Central memory CD8-positive, alpha-beta T cell (primary cell): Measurements from ENCODE around the gene HHEX.

Experiments used
- ATAC-seq: fragments of 150-1000 bp; cut with Tn5 transposase; replicated peaks from 2 replicates; pipeline ENCODE4 v1.10.0; 2022; ENCODE audit warnings: mild to moderate bottlenecking, moderate FRiP score, moderate number of reproducible peaks; ENCODE audit not compliant: poor library complexity, severe bottlenecking; ENCODE audit errors: extremely low read depth
- DNase-seq, 2 donors: peaks; one replicate each; pipeline ENCODE4 v3.0.0; 2021; ENCODE audit warnings: low spot score in 2 of 2
- H3K27ac Mint-ChIP-seq: one replicate; pipeline ENCODE4 v1.8.0; 2022; ENCODE audit warnings: low read depth, mild to moderate bottlenecking, moderate library complexity, mixed read lengths
- H3K27me3 Mint-ChIP-seq: one replicate; pipeline ENCODE4 v1.8.0; 2022; ENCODE audit warnings: mixed read lengths
- H3K36me3 Mint-ChIP-seq: one replicate; pipeline ENCODE4 v1.8.0; 2022; ENCODE audit warnings: mild to moderate bottlenecking, moderate library complexity, mixed read lengths; ENCODE audit not compliant: insufficient read depth
- H3K4me1 Mint-ChIP-seq: one replicate; pipeline ENCODE4 v1.8.0; 2022; ENCODE audit warnings: mixed read lengths
- H3K4me3 Mint-ChIP-seq: one replicate; pipeline ENCODE4 v1.8.0; 2022; ENCODE audit warnings: mild to moderate bottlenecking, moderate library complexity, mixed read lengths
- H3K9me3 Mint-ChIP-seq: one replicate; pipeline ENCODE4 v1.8.0; 2022; ENCODE audit warnings: mixed read lengths

HHEX gene

DNA sequence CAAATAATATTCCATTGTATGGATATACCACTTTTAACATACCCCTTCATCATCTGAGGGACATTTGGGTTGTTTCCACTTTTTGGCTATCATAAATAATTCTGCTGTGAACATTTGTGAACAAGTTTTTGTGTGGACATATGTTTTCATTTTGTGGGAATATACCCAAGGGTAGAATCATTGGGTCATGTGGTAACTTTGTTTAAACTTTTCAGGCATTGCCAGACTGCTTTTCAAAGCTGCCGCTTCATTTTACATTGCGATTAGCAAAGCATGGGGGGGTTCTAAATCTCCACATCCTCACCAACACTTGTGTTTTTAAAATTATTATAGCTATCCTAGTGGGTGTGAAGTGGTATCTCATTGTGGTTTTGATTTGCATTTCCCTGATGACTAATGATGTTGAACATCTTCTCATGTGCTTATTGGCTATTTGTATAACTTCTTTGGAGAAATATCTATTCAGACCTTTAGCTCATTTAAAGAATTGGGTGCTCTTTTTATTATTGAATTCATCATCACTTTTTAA is 8.4 kb upstream of the HHEX start:
- no peak overlapping the region for H3K27ac Mint-ChIP-seq
- H3K27me3 Mint-ChIP-seq = peaks cover 12% of the 10 kb centered on the region
- H3K4me1 Mint-ChIP-seq = no peaks in the 10 kb centered on the region

DNA sequence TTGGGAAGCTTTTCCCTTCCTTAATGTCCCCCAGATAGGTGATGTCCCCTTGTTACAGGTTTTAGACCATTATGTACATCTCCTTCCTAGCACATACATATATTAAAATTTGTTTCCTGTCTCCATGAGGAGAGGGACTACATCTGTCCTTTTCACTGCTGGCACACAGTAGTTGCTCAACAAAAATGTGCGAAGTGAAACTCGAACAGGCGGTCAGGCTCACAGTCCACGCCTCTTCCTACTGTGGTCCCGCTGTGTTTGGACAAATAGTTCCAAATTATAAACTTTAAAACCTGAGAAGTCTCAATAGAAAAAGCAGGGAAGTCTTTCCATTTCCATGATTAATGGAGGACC is 1.2 kb upstream of the HHEX start:
- DNase-seq = no peak
- peak overlapping the region; percentile 68 for H3K4me3 Mint-ChIP-seq
- no peak for ATAC-seq
- H3K27ac Mint-ChIP-seq = peak overlapping the region; percentile 32
- peaks cover 16% of the 10 kb centered on the region for H3K4me1 Mint-ChIP-seq
- H3K9me3 Mint-ChIP-seq = peaks cover 5% of the 10 kb centered on the region
- H3K36me3 Mint-ChIP-seq = no peaks in the 10 kb centered on the region
- H3K27me3 Mint-ChIP-seq = peaks cover 42% of the 10 kb centered on the region

More for the DNA sequence above, 8.4 kb upstream of the HHEX start:
- Mint-ChIP-seq H3K9me3 (peaks cover 5% of the 10 kb centered on the region), H3K4me3 (no peak overlapping the region), H3K36me3 (no peaks in the 10 kb centered on the region)
- DNase-seq (no peak), ATAC-seq (no peak)

DNA sequence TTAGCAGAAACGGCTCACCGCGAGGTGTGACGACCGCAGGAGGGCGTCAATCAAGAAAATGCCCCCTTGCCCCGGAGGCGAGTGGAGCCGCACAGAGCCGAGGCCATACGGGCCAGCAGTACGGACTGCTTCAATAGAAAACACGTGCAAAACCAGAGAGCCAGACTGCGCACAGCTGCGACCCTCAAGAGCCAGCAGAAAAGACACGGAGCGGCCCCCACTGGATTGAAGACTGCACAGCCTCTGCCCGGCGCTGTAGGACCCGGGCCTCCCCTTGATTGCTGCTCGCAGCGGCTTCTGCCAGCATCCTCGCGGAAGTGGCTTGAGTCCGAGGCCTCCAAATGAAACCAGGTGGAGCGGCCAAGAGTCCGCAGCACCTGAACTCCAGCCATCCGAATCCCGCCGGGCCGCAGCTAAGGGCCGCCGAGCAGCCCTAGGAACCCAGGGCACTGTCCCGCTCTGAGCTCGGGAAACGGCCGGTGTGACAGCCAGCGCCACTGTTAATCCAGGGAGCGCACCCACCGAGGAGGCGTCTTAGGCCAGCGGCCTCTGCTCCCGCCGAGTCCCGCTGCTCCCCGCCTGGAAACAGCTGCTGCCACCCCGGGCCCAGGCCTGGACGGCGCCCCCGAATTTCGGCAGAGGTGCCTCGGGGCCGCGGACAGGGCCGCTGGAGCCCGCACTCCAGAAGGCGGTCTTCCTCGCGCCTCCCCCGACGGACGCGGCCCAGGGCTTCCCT is 660 bp upstream of the HHEX start:
- H3K4me3 Mint-ChIP-seq = peak overlapping the region; percentile 68
- H3K36me3 Mint-ChIP-seq = no peaks in the 10 kb centered on the region
- no peak for ATAC-seq
- peak overlapping the region; percentile 32 for H3K27ac Mint-ChIP-seq
- H3K27me3 Mint-ChIP-seq = peaks cover 45% of the 10 kb centered on the region
- no peak for DNase-seq
- H3K9me3 Mint-ChIP-seq = peaks cover 5% of the 10 kb centered on the region
- peaks cover 16% of the 10 kb centered on the region for H3K4me1 Mint-ChIP-seq

DNA sequence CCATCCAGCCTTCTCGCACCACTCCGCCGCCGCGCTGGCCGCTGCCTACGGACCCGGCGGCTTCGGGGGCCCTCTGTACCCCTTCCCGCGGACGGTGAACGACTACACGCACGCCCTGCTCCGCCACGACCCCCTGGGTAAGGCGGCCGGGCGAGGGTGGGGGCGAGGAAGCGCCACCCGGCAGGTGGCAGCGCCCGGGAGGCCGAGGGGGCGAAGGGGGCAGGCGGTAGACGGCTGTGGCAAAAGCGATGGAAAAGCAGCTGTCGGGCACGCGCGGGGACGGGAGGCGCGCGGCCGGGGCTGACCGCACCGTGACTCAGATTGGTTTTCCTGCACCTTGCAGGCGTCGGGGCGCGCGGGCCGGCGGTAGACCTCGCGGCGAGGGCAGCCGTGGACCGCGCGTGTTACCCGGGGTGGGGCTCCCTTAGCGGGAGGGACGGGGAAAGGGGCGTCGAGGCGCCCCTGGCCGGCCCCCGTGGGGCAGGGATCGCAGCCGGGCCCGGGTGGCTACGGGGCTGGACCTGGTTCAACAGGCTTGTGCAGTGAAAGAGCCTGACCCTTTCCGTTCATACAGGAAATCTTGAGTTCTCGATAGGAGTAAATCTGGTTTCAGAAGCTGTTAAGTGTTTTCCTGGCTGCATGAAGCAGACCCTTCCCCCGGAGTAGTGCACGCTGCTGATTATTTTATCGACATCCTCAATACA is 608 bp downstream of the HHEX start:
- DNase-seq (peak in 1 of 2 donors; percentile 43), ATAC-seq (peak; percentile 61)
- no peaks in the 10 kb centered on the region for H3K36me3 Mint-ChIP-seq
- H3K27me3 Mint-ChIP-seq = peaks cover 54% of the 10 kb centered on the region
- no peak overlapping the region for H3K27ac Mint-ChIP-seq
- H3K9me3 Mint-ChIP-seq = peaks cover 5% of the 10 kb centered on the region
- peak overlapping the region; percentile 71 for H3K4me3 Mint-ChIP-seq
- H3K4me1 Mint-ChIP-seq = peaks cover 16% of the 10 kb centered on the region

DNA sequence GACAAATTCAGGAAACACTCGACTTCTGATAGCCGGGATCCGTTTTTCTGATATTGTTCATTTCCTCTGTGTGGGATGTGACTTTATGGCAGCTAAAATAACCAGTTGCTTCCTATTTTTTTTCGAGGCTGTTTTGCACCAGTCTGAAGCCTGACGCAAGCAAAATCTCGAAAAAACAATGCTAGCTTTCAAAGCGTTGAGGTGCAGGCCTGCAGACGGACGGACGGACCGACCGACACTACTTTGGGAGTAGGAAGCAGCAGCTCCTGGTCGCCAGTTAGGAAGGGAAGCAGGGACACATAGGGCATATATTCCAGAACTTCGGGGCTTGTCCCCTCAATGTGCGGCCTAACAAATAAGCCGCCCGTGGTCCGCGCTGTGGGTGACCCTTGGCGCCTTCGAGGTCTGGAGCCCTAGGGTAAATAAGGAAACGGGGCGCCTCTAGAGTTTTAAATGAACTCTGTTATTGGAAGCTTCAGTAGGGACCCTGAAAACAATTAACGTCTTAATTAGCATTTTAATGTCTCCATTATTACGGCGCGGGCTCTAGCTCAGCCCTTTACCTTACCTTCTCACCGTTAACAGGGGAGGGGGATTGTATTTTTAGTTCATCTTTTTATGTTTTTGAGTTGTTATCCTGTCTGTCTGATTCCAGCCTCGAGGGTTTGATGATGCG is 1.3 kb downstream of the HHEX start:
- H3K36me3 Mint-ChIP-seq = no peaks in the 10 kb centered on the region
- H3K9me3 Mint-ChIP-seq = no peaks in the 10 kb centered on the region
- H3K27ac Mint-ChIP-seq = peak overlapping the region; percentile 66
- H3K4me1 Mint-ChIP-seq = peaks cover 16% of the 10 kb centered on the region
- DNase-seq (no peak), ATAC-seq (no peak)
- peak overlapping the region; percentile 71 for H3K4me3 Mint-ChIP-seq
- peaks cover 57% of the 10 kb centered on the region for H3K27me3 Mint-ChIP-seq

DNA sequence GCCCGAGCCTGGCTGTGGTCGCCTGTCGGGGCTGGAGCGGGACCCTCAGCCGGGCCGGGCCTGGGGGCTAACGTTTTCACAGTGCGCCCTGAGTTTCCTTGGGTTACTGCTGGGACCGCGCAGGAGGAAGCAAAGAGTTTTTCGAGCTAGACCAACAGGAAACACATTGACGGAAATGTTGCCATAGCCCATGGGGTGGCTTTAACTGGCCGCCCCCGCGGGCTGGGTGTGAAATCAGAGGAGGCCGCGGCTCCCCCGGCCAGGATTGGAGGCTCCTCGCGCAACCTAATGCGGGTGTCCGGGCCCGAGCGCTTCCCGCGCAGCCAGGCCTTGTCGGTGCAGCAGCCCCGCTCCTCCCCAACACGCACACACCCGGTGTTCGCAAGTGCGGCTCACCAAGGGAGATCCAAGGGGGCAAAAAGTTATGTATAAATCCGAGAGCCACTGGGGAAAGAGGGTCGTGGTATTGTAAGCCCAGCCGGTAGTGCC is 1.9 kb downstream of the HHEX start:
- no peaks in the 10 kb centered on the region for H3K36me3 Mint-ChIP-seq
- peaks cover 63% of the 10 kb centered on the region for H3K27me3 Mint-ChIP-seq
- peak overlapping the region; percentile 71 for H3K4me3 Mint-ChIP-seq
- H3K4me1 Mint-ChIP-seq = peaks cover 16% of the 10 kb centered on the region
- DNase-seq = no peak
- ATAC-seq = no peak
- peak overlapping the region; percentile 66 for H3K27ac Mint-ChIP-seq
- no peaks in the 10 kb centered on the region for H3K9me3 Mint-ChIP-seq

DNA sequence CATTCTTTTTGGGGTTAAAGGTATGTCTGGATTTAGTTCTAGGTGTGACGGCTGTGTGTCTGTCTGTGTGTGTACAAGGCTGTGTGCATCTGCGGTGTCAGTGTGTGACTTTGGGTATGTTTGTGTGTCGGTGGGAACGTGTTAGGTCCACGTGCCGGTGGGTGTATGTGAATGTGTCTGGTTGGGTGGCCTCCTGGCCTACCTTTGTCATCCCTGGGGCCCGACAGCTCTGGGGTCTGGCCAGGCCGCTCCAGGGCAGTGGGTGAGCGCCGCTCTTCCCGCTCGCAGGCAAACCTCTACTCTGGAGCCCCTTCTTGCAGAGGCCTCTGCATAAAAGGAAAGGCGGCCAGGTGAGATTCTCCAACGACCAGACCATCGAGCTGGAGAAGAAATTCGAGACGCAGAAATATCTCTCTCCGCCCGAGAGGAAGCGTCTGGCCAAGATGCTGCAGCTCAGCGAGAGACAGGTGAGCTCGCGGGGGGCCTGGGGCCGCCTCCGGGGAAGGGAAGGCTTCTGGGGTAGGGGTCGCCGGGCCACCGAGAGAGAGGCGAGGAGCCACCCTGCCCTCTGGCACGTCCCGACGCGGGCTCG is 2.4 kb downstream of the HHEX start:
- Mint-ChIP-seq H3K4me3 (peak overlapping the region; percentile 71), H3K27ac (peak overlapping the region; percentile 66), H3K9me3 (no peaks in the 10 kb centered on the region), H3K27me3 (peaks cover 68% of the 10 kb centered on the region), H3K36me3 (no peaks in the 10 kb centered on the region), H3K4me1 (peaks cover 16% of the 10 kb centered on the region)
- ATAC-seq (no peak), DNase-seq (no peak)

DNA sequence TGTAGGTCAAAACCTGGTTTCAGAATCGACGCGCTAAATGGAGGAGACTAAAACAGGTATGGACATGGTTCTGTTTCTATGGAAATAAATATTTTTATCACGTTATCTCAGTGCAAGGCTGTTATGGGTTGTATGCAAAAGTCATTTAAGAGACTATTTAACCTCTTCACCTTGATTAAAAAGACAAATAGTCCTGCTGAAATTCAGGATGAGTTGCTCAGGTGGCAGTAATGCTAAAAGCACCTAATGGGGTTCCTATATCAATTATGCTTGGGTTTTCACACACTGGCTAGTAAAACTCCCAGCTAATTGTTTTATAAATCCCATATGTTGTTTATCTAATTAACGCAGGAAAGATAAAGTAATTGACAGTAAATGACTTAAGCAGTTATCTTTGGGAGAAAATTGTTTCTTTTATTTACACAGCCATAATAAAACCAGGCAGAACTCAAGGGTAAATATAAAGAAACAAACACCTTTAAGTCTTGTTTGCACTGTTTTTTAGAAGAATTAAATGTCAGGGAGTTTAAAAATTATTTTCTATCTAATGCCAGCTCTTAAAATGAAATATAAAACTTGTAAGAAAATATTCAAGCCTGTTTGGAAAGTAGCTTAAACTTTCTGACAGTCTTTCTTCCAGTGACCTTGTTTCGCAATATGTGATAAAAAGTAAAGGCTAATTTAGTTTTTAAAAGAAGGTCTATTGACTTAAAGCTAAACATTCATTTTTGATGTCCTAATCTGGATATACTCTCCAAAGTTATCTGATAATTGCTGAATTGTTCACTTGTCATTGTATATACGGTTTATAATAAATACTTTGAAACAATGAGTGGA is 3.2 kb downstream of the HHEX start:
- no peak overlapping the region for H3K4me3 Mint-ChIP-seq
- peaks cover 70% of the 10 kb centered on the region for H3K27me3 Mint-ChIP-seq
- H3K27ac Mint-ChIP-seq = no peak overlapping the region

DNA sequence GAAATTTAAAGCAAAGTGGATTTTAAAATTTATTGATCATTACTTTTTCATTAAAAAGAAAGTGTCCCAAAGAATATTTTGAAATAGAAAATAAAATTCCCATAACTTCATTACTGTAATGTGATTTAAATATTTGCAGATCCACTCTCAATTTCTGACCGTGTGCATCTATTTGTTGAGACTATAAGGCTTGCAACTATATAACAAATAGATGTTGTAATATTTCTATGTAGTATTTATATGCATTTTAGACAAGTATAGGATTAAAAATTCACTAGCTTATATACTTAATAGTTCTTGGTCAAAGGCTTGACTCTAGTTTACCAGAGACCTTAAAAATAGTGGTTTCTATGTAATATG is 3.8 kb downstream of the HHEX start:
- peaks cover 23% of the 10 kb centered on the region for H3K4me1 Mint-ChIP-seq
- no peak overlapping the region for H3K4me3 Mint-ChIP-seq

More for the DNA sequence above, 3.2 kb downstream of the HHEX start:
- ATAC-seq (no peak), DNase-seq (no peak)
- peaks cover 18% of the 10 kb centered on the region for H3K4me1 Mint-ChIP-seq
- H3K9me3 Mint-ChIP-seq = no peaks in the 10 kb centered on the region
- no peaks in the 10 kb centered on the region for H3K36me3 Mint-ChIP-seq

DNA sequence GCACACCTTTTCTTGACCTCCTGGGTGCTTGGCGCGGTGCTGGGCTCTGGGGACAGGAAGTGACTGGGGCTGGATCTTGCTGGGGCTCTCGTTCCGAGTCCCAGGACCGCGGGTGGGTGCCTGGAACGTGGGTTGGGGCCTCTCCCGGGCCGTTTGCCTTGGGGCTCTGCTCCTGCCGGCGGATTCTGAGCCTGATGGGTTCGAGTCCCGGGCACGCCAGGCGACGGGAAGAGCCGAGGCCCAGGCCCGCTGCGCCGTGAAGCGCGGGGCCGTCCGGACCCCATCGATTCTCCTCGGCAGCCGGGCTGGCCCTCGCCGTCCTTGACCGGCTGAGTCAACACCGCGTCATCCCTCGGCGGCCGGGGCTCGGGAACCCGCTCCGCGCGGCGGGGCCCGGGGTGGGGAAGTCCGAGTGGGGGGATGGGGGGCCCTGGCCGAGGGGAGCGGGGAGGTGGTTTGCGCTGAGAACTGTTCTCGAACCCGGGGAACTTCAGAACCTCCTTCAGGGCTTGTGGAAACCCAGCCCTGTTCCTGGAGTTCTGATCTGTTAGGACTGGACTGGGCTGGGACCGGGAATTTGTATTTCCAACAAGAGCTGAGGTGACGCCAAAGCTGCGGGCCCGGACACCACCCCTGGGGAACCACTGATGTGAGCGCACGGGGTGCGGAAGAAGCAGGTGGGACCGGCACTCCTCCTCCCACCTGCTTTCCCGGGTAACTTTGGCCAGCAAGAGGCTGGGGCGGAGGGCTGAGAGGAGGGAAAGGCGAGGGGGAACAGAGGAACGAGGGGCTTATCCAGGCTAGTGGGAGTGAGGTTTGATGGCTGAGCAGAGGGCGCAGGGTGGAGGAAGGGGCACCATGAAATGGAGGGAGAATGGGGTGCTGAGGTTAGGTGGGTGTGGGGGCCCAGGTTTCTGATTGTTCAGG is 6.2 kb downstream of the HHEX start:
- Mint-ChIP-seq H3K27me3 (peaks cover 83% of the 10 kb centered on the region), H3K4me1 (peaks cover 35% of the 10 kb centered on the region), H3K36me3 (peaks cover 3% of the 10 kb centered on the region), H3K4me3 (no peak overlapping the region), H3K9me3 (no peaks in the 10 kb centered on the region), H3K27ac (no peak overlapping the region)
- no peak for ATAC-seq
- DNase-seq = no peak

More for the DNA sequence above, 3.8 kb downstream of the HHEX start:
- DNase-seq = no peak
- peaks cover 70% of the 10 kb centered on the region for H3K27me3 Mint-ChIP-seq
- no peaks in the 10 kb centered on the region for H3K9me3 Mint-ChIP-seq
- no peak for ATAC-seq
- H3K27ac Mint-ChIP-seq = no peak overlapping the region
- no peaks in the 10 kb centered on the region for H3K36me3 Mint-ChIP-seq
